Mesendoderm (in vitro differentiated cells): ENCODE measurements around the gene CUX1.
A peak's percentile ranks its signal among the peaks of the same experiment; 100 is the strongest.

Experiments used
- DNase-seq: peaks from one replicate; pipeline ENCODE4 v3.0.0; 2013
- H2AK5ac ChIP-seq: 2 replicates; pipeline ENCODE4 v1.6.1; 2013; ENCODE audit warnings: low read length, inconsistent platforms
- H2BK120ac ChIP-seq: 2 replicates; pipeline ENCODE4 v1.6.1; 2013; ENCODE audit warnings: low read depth, mild to moderate bottlenecking, low read length, moderate library complexity, mixed read lengths
- H2BK15ac ChIP-seq: replicated peaks from 2 replicates; pipeline ENCODE4 v1.6.1; 2013; ENCODE audit warnings: low read depth, mild to moderate bottlenecking, moderate library complexity
- H2BK5ac ChIP-seq: 2 replicates; pipeline ENCODE4 v1.6.1; 2013; ENCODE audit warnings: low read length, inconsistent platforms
- H3K18ac ChIP-seq: 2 replicates; pipeline ENCODE4 v1.6.1; 2013; ENCODE audit warnings: mild to moderate bottlenecking, low read length, mixed read lengths
- H3K23ac ChIP-seq: one replicate; pipeline ENCODE4 v1.6.1; 2013; ENCODE audit warnings: low read length
- H3K27ac ChIP-seq: 2 replicates; pipeline ENCODE4 v1.5.1; 2013; ENCODE audit warnings: low read depth, mild to moderate bottlenecking, inconsistent platforms, low read length, moderate library complexity
- H3K27me3 ChIP-seq: 2 replicates; pipeline ENCODE4 v1.6.1; 2013; ENCODE audit warnings: low read length, control low read depth, mild to moderate bottlenecking, inconsistent platforms; ENCODE audit not compliant: insufficient read depth, poor library complexity
- H3K36me3 ChIP-seq: 2 replicates; pipeline ENCODE4 v1.6.1; 2013; ENCODE audit warnings: low read length, inconsistent platforms; ENCODE audit not compliant: control insufficient read depth, insufficient read depth
- H3K4ac ChIP-seq: one replicate; pipeline ENCODE4 v1.6.1; 2013; ENCODE audit warnings: low read depth, mild to moderate bottlenecking, low read length, moderate library complexity
- H3K4me1 ChIP-seq: 2 replicates; pipeline ENCODE4 v1.6.1; 2013; ENCODE audit warnings: low read depth, low read length, inconsistent platforms; ENCODE audit not compliant: control insufficient read depth
- H3K4me2 ChIP-seq: 2 replicates; pipeline ENCODE4 v1.6.1; 2013; ENCODE audit warnings: low read length
- H3K4me3 ChIP-seq: 2 replicates; pipeline ENCODE4 v1.5.1; 2013; ENCODE audit warnings: mild to moderate bottlenecking, low read length
- H3K56ac ChIP-seq: one replicate; pipeline ENCODE4 v1.6.1; 2013; ENCODE audit warnings: low read length
- H3K79me1 ChIP-seq: 2 replicates; pipeline ENCODE4 v1.6.1; 2013; ENCODE audit warnings: low read length, inconsistent platforms
- H3K79me2 ChIP-seq: 2 replicates; pipeline ENCODE4 v1.6.1; 2013; ENCODE audit warnings: mild to moderate bottlenecking, low read length; ENCODE audit not compliant: control insufficient read depth, insufficient read depth
- H3K9ac ChIP-seq: 2 replicates; pipeline ENCODE4 v1.6.1; 2013; ENCODE audit warnings: low read length, inconsistent platforms
- H4K5ac ChIP-seq: one replicate; pipeline ENCODE4 v1.6.1; 2013; ENCODE audit warnings: low read length
- H4K8ac ChIP-seq: one replicate; pipeline ENCODE4 v1.6.1; 2013; ENCODE audit warnings: low read depth, mild to moderate bottlenecking, control low read depth, low read length, moderate library complexity
- WGBS: extraction: QIAGEN DNeasy Blood & Tissue Kit; methylation state at CpG from one replicate; pipeline ENCODE4 v1.1.7; 2013; ENCODE audit warnings: low lambda C conversion rate, missing lambda C conversion rate; ENCODE audit not compliant: insufficient coverage; ENCODE audit errors: extremely low coverage; 5-methylcytosine and 5-hydroxymethylcytosine counted together

Gene CUX1

GRCh38 chr7:101936223-101936610, 118.8 kb downstream of the CUX1 start:
- no peak overlapping the region for H4K8ac ChIP-seq
- peaks cover 13% of the 10 kb centered on the region for H3K79me1 ChIP-seq
- H2BK5ac ChIP-seq: peak overlapping the region; percentile 99
- H3K4me2 ChIP-seq: peak overlapping the region; percentile 38
- peaks cover 29% of the 10 kb centered on the region for H3K4me1 ChIP-seq
- no peak overlapping the region for H3K4me3 ChIP-seq
- peak overlapping the region; percentile 99 for H3K4ac ChIP-seq
- peak overlapping the region; percentile 93 for H3K56ac ChIP-seq
- peak overlapping the region; percentile 59 for H3K23ac ChIP-seq
- H3K9ac ChIP-seq: peak overlapping the region; percentile 72
- no CpG with 5 or more reads among the region's 13 CpGs for WGBS
- H3K18ac ChIP-seq: peak overlapping the region; percentile 91
- H2AK5ac ChIP-seq: peak overlapping the region; percentile 99
- H2BK120ac ChIP-seq: peak overlapping the region; percentile 88
- peak overlapping the region; percentile 99 for H3K27ac ChIP-seq
- H3K79me2 ChIP-seq: peaks cover 42% of the 10 kb centered on the region
- no peaks in the 10 kb centered on the region for H3K36me3 ChIP-seq
- H4K5ac ChIP-seq: peak overlapping the region; percentile 93
- no peak overlapping the region for H2BK15ac ChIP-seq
- DNase-seq: peak; percentile 91
- no peaks in the 10 kb centered on the region for H3K27me3 ChIP-seq

GRCh38 chr7:101936611-101937231, 119.3 kb downstream of the CUX1 start:
- H4K5ac ChIP-seq: peak overlapping the region; percentile 93
- H2AK5ac ChIP-seq: peak overlapping the region; percentile 99
- H3K4me1 ChIP-seq: peaks cover 31% of the 10 kb centered on the region
- H3K4ac ChIP-seq: peak overlapping the region; percentile 95
- H3K18ac ChIP-seq: peak overlapping the region; percentile 91
- H2BK5ac ChIP-seq: peak overlapping the region; percentile 99
- peak overlapping the region; percentile 93 for H3K56ac ChIP-seq
- no peaks in the 10 kb centered on the region for H3K27me3 ChIP-seq
- H2BK120ac ChIP-seq: peak overlapping the region; percentile 88
- H3K4me2 ChIP-seq: peak overlapping the region; percentile 38
- H3K27ac ChIP-seq: peak overlapping the region; percentile 99
- no peak overlapping the region for H4K8ac ChIP-seq
- H3K79me1 ChIP-seq: peaks cover 14% of the 10 kb centered on the region
- H2BK15ac ChIP-seq: no peak overlapping the region
- peak; percentile 98 for DNase-seq
- peak overlapping the region; percentile 72 for H3K9ac ChIP-seq
- H3K4me3 ChIP-seq: no peak overlapping the region
- peak overlapping the region; percentile 59 for H3K23ac ChIP-seq
- no peaks in the 10 kb centered on the region for H3K36me3 ChIP-seq
- peaks cover 43% of the 10 kb centered on the region for H3K79me2 ChIP-seq
- whole genome bisulfite sequencing: no CpG with 5 or more reads among the region's 19 CpGs

GRCh38 chr7:101937717-101938514, 120.5 kb downstream of the CUX1 start:
- H4K8ac ChIP-seq: no peak overlapping the region
- H2BK120ac ChIP-seq: peak overlapping the region; percentile 99
- no peak overlapping the region for H2BK5ac ChIP-seq
- H3K4me1 ChIP-seq: peaks cover 29% of the 10 kb centered on the region
- H3K9ac ChIP-seq: no peak overlapping the region
- H4K5ac ChIP-seq: no peak overlapping the region
- WGBS: no CpG with 5 or more reads among the region's 11 CpGs
- H3K79me1 ChIP-seq: peaks cover 15% of the 10 kb centered on the region
- H3K4me2 ChIP-seq: no peak overlapping the region
- H3K27ac ChIP-seq: peak overlapping the region; percentile 99
- peak overlapping the region; percentile 90 for H3K4ac ChIP-seq
- no peak overlapping the region for H3K23ac ChIP-seq
- H2AK5ac ChIP-seq: no peak overlapping the region
- H3K18ac ChIP-seq: peak overlapping the region; percentile 44
- H3K4me3 ChIP-seq: no peak overlapping the region
- no peak overlapping the region for H2BK15ac ChIP-seq
- DNase-seq: no peak
- H3K27me3 ChIP-seq: no peaks in the 10 kb centered on the region
- H3K56ac ChIP-seq: peak overlapping the region; percentile 66
- no peaks in the 10 kb centered on the region for H3K36me3 ChIP-seq
- peaks cover 48% of the 10 kb centered on the region for H3K79me2 ChIP-seq

GRCh38 chr7:101939136-101939695, 121.8 kb downstream of the CUX1 start:
- Histone ChIP-seq H3K36me3 (no peaks in the 10 kb centered on the region), H3K4me2 (no peak overlapping the region), H3K56ac (no peak overlapping the region), H3K23ac (no peak overlapping the region), H3K27me3 (no peaks in the 10 kb centered on the region), H3K79me1 (peaks cover 18% of the 10 kb centered on the region), H3K18ac (no peak overlapping the region), H2BK15ac (peak overlapping the region; percentile 80), H3K27ac (no peak overlapping the region), H3K4me1 (peaks cover 29% of the 10 kb centered on the region), H2BK5ac (no peak overlapping the region), H3K4me3 (no peak overlapping the region), H3K79me2 (peaks cover 58% of the 10 kb centered on the region), H2BK120ac (no peak overlapping the region), H3K4ac (peak overlapping the region; percentile 39), H4K8ac (no peak overlapping the region), H2AK5ac (peak overlapping the region; percentile 4), H4K5ac (no peak overlapping the region), H3K9ac (no peak overlapping the region)
- DNase-seq: no peak
- WGBS: no CpG with 5 or more reads among the region's 8 CpGs

- Histone ChIP-seq H3K4me3 (no peak overlapping the region), H2BK15ac (no peak overlapping the region)
- no peak for DNase-seq
Measured at GRCh38 chr7:101940151-101940550, 122.7 kb downstream of the CUX1 start.

More at GRCh38 chr7:101940151-101940550, 122.7 kb downstream of the CUX1 start:
- Histone ChIP-seq H2BK5ac (no peak overlapping the region), H2AK5ac (no peak overlapping the region), H3K18ac (peak overlapping the region; percentile 81), H3K23ac (no peak overlapping the region), H3K79me1 (peaks cover 22% of the 10 kb centered on the region), H3K4me1 (peaks cover 23% of the 10 kb centered on the region), H3K79me2 (peaks cover 67% of the 10 kb centered on the region), H3K4ac (peak overlapping the region; percentile 19), H3K27ac (peak overlapping the region; percentile 36), H4K5ac (no peak overlapping the region), H3K56ac (peak overlapping the region; percentile 45), H3K27me3 (no peaks in the 10 kb centered on the region), H3K9ac (no peak overlapping the region), H3K36me3 (no peaks in the 10 kb centered on the region), H4K8ac (no peak overlapping the region), H2BK120ac (peak overlapping the region; percentile 78), H3K4me2 (no peak overlapping the region)
- WGBS: no CpG with 5 or more reads among the region's 10 CpGs
